CD4-positive, alpha-beta T cell (primary cell): ENCODE data around the gene CNTN3. TPM values are rescaled to one million over a fixed set of nuclear protein-coding genes. Genes with fewer than 3 reads are reported as not detected.

Source experiments
- ATAC-seq: fragments of 200-7000 bp; cut with Tn5 transposase; one replicate; pipeline ENCODE4 v1.10.0; 2022; ENCODE audit warnings: mild to moderate bottlenecking; ENCODE audit not compliant: poor library complexity
- CTCF ChIA-PET: fragments of 350-600 bp; sonication (Branson Sonifier 250); formaldehyde crosslinking; loops from one replicate; lab custom pipeline; 2021; ENCODE audit warnings: antibody characterized with exemption, inconsistent platforms; lab: Charles Lee
- POLR2A ChIA-PET: fragments of 350-600 bp; sonication (Branson Sonifier 250); formaldehyde crosslinking; loops from one replicate; lab custom pipeline; 2021; ENCODE audit warnings: antibody characterized with exemption, inconsistent platforms; lab: Charles Lee
- DNase-seq, 14 experiments: peaks; one replicate each; pipeline ENCODE4 v3.0.0-alpha.2; 2013 to 2020; ENCODE audit warnings: mixed read lengths in 2 of 14
- H3K27ac ChIP-seq, 2 donors: one replicate each; pipeline versions ENCODE4 v1.5.1 to v1.7.0; 2013; ENCODE audit warnings: low read length in 2 of 2, low read depth in 1 of 2, mild to moderate bottlenecking in 1 of 2
- H3K27me3 ChIP-seq, 2 experiments: 1 replicate in 1 of 2; 2 replicates in 1 of 2; pipeline versions ENCODE4 v1.6.1 to v1.7.0; 2013; ENCODE audit warnings: low read length in 2 of 2, control low read depth in 1 of 2, mild to moderate bottlenecking in 1 of 2, moderate library complexity in 1 of 2; ENCODE audit not compliant: insufficient read depth in 2 of 2, control insufficient read depth in 1 of 2
- H3K36me3 ChIP-seq: one replicate; pipeline ENCODE4 v1.6.1; 2013; ENCODE audit warnings: low read length, control low read depth; ENCODE audit not compliant: insufficient read depth
- H3K4me1 ChIP-seq: one replicate; pipeline ENCODE4 v1.6.1; 2013; ENCODE audit warnings: low read length, control low read depth; ENCODE audit not compliant: insufficient read depth
- H3K4me3 ChIP-seq: one replicate; pipeline ENCODE4 v1.5.1; 2013; ENCODE audit warnings: mild to moderate bottlenecking, low read length, moderate library complexity
- H3K9me3 ChIP-seq, 2 experiments: 1 replicate in 1 of 2; 2 replicates in 1 of 2; pipeline versions ENCODE4 v1.6.1 to v1.7.0; 2013; ENCODE audit warnings: low read length in 2 of 2, mild to moderate bottlenecking in 2 of 2, control low read depth in 1 of 2, moderate library complexity in 1 of 2; ENCODE audit not compliant: control insufficient read depth in 1 of 2, insufficient read depth in 1 of 2
- H3K27ac Mint-ChIP-seq: one replicate; pipeline ENCODE4 v1.8.0; 2020; ENCODE audit warnings: mixed read lengths
- H3K27me3 Mint-ChIP-seq: one replicate; pipeline ENCODE4 v1.8.0; 2021; ENCODE audit warnings: mixed read lengths
- H3K36me3 Mint-ChIP-seq: one replicate; pipeline ENCODE4 v1.8.0; 2021; ENCODE audit warnings: low read depth, mixed read lengths
- H3K4me1 Mint-ChIP-seq: one replicate; pipeline ENCODE4 v1.8.0; 2021; ENCODE audit warnings: low read depth, mixed read lengths
- H3K4me3 Mint-ChIP-seq: one replicate; pipeline ENCODE4 v1.8.0; 2020; ENCODE audit warnings: mild to moderate bottlenecking, mixed read lengths
- H3K9me3 Mint-ChIP-seq: one replicate; pipeline ENCODE4 v1.8.0; 2020; ENCODE audit warnings: mixed read lengths
- CTCF ChIP-seq: fragments of 200-600 bp; IDR thresholded peaks from one replicate; pipeline ENCODE4 v1.8.0; 2022; ENCODE audit warnings: antibody characterized with exemption, mild to moderate bottlenecking
- intact Hi-C, 2 experiments: fragments of 100-400 bp; cut with DNase I in 1 of 2; cut with micrococcal nuclease in 1 of 2; formaldehyde crosslinking; loops; one replicate each; pipeline versions ENCODE4 v1.15.1 to v1.9.0; 2023 to 2025; cut with DNase I, micrococcal nuclease
- total RNA-seq, 174 experiments: library from RNA in 2 of 174; stranded (reverse) in 2 of 174; gene quantifications; one replicate each; pipeline ENCODE4 v1.2.3 and lab custom pipeline; 2021 to 2026

Gene CNTN3
- total RNA-seq, 2 experiments from 2014 or later = not detected

- no peak overlapping the region for H3K27ac Mint-ChIP-seq
- POLR2A ChIA-PET = no interaction called here
- Histone ChIP-seq H3K9me3 (no peaks in the 10 kb centered on the region), H3K4me3 (no peak overlapping the region), H3K4me1 (no peaks in the 10 kb centered on the region), H3K36me3 (no peaks in the 10 kb centered on the region), H3K27ac (no peak overlapping the region), H3K27me3 (no peaks in the 10 kb centered on the region)
- no peaks in the 10 kb centered on the region for H3K36me3 Mint-ChIP-seq
- no peaks in the 10 kb centered on the region for H3K27me3 Mint-ChIP-seq
- H3K4me3 Mint-ChIP-seq = no peak overlapping the region
- TF ChIP-seq CTCF = no peak
- intact Hi-C loops = no loop called here
- peaks cover 11% of the 10 kb centered on the region for H3K9me3 Mint-ChIP-seq
- ATAC-seq (no peak), DNase-seq (no peak)
- CTCF ChIA-PET = no interaction called here
- H3K4me1 Mint-ChIP-seq = no peaks in the 10 kb centered on the region
These were observed 21.3 kb downstream of the CNTN3 start for GRCh38 chr3:74593152-74593551.

GRCh38 chr3:74592359-74592758 is 22.1 kb downstream of the CNTN3 start:
- Mint-ChIP-seq H3K27me3 (no peaks in the 10 kb centered on the region), H3K9me3 (peaks cover 11% of the 10 kb centered on the region), H3K4me3 (no peak overlapping the region), H3K27ac (no peak overlapping the region), H3K4me1 (no peaks in the 10 kb centered on the region), H3K36me3 (no peaks in the 10 kb centered on the region)
- Histone ChIP-seq H3K9me3 (no peaks in the 10 kb centered on the region), H3K4me3 (no peak overlapping the region), H3K36me3 (no peaks in the 10 kb centered on the region), H3K4me1 (no peaks in the 10 kb centered on the region), H3K27ac (no peak overlapping the region), H3K27me3 (no peaks in the 10 kb centered on the region)
- CTCF ChIA-PET = no interaction called here
- POLR2A ChIA-PET = interaction anchor here (0.5 kb wide), 1 partner anchor 346 kb away, joined by 3 read pairs; no protein-coding TSS in a partner anchor
- intact Hi-C loops = no loop called here
- no peak for ATAC-seq
- no peak for TF ChIP-seq CTCF
- DNase-seq = no peak

- Histone ChIP-seq H3K36me3 (no peaks in the 10 kb centered on the region), H3K4me1 (no peaks in the 10 kb centered on the region), H3K27ac (no peak overlapping the region), H3K4me3 (no peak overlapping the region), H3K9me3 (no peaks in the 10 kb centered on the region), H3K27me3 (no peaks in the 10 kb centered on the region)
- no peaks in the 10 kb centered on the region for H3K36me3 Mint-ChIP-seq
- POLR2A ChIA-PET = interaction anchor here (0.5 kb wide), 1 partner anchor 346 kb away, joined by 3 read pairs; no protein-coding TSS in a partner anchor
- no peak overlapping the region for H3K4me3 Mint-ChIP-seq
- CTCF ChIA-PET = no interaction called here
- no peak for ATAC-seq
- H3K27me3 Mint-ChIP-seq = no peaks in the 10 kb centered on the region
- H3K27ac Mint-ChIP-seq = no peak overlapping the region
- no peaks in the 10 kb centered on the region for H3K4me1 Mint-ChIP-seq
- H3K9me3 Mint-ChIP-seq = peaks cover 8% of the 10 kb centered on the region
- intact Hi-C loops = no loop called here
- no peak for TF ChIP-seq CTCF
- no peak for DNase-seq
These were observed 22.5 kb downstream of the CNTN3 start for GRCh38 chr3:74591946-74592345.
